IPS DF 4.7 (cell line): ENCODE measurements around the gene NMNAT2.

Source experiments
- DNase-seq: peaks from one replicate; pipeline ENCODE4 v3.0.0-alpha.2; 2013; ENCODE audit warnings: low spot score; ENCODE audit errors: extremely low read depth

NMNAT2 gene

DNA sequence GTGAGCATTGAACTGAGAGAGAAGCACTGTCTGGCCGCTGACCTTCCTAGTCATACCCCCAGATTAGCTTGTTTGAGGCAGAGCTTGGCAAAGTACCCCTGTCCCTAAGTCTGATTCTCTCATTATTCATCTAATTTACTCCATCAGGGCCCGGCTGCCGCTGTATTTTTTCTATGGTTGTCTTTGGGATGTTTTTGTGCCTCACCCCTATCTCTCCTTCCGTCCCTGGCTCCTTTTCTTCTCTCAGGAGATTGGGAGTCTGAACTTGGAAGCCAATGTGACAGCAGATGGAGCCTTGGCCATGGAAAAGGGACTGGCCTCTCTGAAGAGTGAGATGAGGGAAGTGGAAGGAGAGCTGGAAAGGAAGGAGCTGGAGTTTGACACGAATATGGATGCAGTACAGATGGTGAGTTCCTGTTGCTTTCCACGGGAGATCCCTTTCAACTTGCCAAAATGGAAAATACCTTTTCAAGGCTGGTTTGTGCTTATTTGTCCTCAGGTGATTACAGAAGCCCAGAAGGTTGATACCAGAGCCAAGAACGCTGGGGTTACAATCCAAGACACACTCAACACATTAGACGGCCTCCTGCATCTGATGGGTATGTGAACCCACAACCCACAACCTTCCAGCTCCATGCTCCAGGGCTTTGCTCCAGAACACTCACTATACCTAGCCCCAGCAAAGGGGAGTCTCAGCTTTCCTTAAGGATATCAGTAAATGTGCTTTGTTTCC, 178.2 kb downstream of the NMNAT2 start:
- no peak for DNase-seq

DNA sequence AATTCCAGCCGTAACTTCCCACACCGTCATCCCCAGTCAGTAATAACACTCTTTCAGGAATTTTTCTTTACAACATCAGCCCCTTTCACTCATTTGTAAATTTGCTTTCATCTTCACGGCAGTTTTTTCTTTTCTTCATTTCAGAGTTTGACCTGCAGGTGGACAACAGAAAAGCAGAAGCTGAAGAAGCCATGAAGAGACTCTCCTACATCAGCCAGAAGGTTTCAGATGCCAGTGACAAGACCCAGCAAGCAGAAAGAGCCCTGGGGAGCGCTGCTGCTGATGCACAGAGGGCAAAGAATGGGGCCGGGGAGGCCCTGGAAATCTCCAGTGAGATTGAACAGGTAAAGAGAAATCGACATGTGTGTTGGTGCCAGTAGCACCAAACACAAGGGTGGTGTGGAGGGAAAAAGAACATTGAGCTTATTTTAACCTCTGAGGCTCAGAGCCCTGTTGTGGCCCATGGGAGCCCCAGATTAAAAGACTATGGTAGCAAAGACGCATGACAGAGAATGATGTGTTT, 178.9 kb downstream of the NMNAT2 start:
- no peak for DNase-seq

DNA sequence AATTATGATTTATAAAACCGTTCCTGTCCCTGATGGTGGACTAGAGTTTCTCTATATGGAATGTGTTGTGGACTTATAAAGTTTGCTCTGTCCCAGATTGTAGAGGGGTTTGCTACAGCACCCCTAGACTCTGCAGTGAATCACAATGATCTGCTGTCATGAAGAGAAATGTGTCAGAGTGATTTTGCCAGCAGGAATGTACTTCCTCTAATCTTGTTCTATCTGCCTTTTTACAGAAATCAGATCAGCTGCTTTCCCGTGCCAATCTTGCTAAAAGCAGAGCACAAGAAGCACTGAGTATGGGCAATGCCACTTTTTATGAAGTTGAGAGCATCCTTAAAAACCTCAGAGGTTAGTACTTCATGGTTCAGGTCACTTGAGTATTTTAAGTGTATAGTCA, 180.1 kb downstream of the NMNAT2 start:
- no peak for DNase-seq

DNA sequence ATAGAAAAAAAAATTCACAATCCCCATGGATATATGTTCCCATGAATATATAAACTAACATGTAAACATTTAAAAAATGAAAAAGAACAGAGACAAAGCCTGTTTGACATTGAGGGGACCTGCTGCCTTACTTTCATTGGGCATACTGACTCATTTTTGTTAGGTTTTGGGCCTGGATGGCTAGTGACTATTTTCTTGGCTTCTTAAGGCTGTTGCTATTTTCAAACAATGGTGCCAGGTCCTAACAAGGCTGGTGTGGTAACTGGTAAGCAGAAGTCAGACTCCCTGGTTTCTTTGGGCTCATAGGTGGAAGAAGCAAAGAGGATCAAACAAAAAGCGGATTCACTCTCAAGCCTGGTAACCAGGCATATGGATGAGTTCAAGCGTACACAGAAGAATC, 181.1 kb downstream of the NMNAT2 start:
- DNase-seq = no peak

DNA sequence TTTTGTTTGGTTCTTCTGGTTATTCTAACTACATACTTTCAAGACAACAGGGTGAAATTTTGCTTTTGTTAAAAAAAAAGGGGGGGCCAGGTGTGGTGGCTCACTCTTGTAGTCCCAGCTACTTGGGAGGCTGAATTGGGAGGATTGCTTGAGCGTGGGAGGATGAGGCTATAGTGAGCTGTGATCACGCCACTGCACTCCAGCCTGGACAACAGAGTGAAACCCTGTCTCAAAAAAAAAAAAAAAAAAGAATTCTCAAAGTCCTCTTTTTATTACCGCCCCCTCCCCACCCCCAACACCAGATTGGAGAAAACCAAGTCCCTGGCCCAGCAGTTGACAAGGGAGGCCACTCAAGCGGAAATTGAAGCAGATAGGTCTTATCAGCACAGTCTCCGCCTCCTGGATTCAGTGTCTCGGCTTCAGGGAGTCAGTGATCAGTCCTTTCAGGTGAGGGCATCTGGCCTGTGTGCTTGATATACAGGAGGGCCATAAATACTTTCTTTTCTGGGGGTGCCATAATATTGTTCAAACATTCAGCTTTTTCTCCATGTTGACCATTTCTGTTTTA, 181.9 kb downstream of the NMNAT2 start:
- DNase-seq = no peak

DNA sequence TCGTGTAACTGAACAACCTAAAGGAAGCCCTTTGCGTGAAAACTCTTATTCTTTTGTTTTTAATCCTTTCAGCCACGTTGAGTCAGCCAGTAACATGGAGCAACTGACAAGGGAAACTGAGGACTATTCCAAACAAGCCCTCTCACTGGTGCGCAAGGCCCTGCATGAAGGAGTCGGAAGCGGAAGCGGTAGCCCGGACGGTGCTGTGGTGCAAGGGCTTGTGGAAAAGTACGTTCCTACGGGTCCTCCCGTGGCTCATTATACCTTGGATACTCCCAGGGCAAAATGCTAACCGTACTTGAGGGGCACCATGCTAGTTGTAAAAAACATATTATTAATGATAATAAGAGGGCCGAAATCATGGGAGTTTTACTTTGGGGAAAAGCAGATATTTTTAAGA, 182.7 kb downstream of the NMNAT2 start:
- DNase-seq = no peak

DNA sequence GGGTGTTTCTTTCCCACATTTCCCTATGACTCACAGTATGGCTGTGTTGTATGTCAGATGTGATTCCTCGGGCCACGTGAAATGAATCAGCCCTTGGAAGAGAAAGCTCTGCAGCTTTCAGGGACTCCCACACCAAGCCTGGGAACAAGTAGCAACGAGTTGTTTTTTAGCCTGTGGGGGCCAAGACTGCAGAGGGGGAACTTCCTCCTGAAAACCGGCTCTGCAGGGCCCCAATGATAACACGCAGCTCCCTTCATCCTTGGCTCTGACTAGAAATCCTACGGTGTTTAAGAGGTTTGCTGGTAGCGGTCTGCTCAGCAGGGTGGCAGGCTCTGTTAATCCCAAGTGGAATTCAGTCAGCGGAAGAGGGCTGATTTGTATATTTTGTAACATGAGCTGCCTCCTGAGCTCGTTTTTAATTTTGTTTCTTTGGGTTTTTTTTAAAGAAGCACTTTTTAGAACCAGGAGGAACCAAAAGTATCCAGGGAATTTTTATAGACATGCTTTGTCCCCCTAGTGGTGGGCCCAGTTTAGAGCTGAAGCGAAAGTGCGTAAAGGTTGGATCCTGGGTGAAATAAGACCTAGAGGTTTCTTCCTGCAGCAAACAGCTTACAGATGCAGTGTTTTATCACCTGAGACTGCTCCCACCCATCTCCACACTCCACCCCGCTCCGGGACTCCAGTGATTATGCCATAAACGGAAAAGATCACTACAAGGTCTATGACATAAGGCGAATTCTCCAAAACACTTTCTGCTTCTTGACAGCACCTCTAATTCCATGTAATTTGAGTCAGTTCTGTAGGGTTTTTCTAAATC, 183.3 kb downstream of the NMNAT2 start:
- DNase-seq = peak; percentile 41

DNA sequence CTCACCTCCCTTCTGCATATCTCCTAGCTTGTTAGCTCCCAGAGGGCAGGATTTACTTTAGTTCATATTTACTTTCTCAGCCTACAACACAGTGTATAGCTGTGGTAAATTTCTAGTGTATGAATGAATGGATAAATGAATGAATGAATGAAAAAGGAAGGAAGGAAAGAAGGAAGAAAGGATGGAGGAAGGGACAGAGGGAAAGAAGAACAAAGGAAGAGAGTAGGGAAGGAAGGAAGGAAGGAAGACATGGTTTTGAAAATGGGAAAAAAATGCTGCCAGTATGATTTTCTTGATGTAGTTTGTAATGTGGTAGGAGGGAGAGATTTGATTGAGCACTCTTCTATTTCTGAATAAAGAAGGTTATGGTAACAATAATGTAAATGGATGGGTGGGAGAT, 185.1 kb downstream of the NMNAT2 start:
- DNase-seq = no peak

DNA sequence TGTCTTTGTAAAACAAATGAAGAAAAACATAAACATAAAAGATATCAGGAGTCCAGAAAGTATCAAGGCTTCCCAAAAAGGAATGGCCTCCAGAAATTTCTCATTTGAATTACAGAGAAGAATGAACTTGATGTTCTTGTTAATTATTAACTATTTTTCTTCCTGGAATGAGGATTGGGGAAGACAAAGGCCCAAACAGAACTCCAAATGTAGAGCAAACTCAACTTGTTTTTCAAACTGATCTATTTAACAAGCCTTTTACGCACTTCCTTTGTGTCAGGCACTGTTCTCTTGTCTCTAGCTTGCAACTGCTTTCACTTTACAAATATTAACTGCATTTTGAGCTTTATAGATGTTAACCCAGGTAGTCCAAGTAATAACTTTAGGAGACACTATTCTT, 186.6 kb downstream of the NMNAT2 start:
- no peak for DNase-seq

DNA sequence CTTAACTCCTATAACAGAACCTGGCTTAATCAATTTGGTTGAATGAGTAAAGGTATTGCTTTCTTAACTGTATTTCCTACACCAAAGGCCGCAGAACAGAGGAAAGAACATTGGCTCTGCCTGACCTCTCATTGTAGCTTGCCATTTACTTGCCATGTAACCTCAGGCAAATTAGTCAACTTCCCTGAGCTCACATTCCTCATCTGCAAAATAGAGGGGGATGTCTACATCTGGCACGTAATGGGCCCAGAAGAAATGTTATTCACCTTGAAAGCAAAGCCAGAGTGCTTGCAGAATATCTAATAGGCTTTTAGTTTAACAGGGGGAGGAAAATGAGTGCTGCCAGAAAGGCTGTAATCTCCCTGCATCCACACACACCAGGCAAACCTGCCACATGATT, 187.8 kb downstream of the NMNAT2 start:
- DNase-seq = no peak

DNA sequence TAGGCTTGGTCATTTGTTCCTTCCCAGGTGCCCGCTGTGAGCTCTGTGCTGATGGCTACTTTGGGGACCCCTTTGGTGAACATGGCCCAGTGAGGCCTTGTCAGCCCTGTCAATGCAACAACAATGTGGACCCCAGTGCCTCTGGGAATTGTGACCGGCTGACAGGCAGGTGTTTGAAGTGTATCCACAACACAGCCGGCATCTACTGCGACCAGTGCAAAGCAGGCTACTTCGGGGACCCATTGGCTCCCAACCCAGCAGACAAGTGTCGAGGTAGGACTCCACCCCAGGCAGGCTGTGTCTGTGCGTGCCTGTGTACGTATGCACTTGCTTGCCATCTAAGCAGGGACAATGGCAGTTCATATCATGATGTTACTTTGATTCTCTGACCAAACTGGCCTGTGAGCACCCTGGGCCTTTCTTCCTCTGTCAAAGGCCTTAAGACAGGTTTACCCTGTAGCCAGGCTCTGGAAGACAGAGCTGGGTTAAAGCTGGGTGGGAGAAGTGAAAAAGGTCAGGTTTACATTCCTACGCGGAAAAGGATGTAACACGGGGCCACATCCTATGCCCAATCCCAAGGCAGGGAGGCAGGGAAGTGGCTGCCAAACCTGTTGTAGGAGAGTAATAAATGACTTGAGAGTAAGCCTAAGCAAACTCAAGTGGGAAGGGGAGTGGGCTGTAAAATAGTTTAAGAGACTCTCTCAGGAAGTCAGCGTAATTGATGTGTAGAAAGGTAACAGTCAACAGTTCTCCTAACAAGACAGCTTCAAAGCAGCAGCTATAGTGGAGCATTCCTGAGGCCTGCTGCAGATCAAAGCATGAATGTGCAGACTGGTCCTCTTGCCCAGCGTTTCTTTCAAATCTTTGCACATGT, 189.6 kb downstream of the NMNAT2 start:
- no peak for DNase-seq

DNA sequence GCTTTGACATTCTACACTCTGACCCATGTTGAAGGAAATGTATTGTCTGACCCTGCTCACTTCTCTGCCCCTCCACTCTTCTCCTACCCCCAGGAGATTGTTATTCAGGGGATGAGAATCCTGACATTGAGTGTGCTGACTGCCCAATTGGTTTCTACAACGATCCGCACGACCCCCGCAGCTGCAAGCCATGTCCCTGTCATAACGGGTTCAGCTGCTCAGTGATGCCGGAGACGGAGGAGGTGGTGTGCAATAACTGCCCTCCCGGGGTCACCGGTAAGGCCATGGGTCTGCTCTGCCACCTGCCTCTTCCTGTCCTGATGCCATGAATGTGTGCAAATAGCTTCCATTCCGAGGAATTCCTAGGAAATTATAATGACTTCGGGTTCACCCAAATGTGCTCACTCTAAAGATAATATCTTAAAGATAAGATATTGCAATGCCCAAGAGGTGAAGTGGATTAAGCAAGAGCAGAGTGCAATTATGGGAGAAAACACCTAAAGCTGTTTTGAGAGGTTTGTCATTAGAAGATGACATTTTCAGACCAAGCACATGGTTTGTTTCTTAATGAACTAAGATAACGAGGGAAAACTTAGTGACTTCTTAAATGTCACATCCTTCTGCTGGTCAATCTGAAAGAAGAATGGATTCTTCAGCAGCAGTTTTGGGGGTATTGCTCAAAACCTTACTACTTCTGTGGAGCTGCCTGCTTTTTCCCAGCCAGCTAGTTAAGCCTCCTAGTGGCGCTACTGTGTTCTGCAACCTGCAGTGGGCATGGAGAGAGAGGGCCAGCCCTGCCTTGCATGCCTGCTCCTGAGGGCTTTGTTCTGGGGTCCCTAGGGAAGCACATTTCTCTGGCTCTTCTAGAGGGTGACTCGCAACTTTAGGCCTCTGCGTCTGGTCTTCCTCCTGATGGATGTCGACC, 190.5 kb downstream of the NMNAT2 start:
- no peak for DNase-seq

DNA sequence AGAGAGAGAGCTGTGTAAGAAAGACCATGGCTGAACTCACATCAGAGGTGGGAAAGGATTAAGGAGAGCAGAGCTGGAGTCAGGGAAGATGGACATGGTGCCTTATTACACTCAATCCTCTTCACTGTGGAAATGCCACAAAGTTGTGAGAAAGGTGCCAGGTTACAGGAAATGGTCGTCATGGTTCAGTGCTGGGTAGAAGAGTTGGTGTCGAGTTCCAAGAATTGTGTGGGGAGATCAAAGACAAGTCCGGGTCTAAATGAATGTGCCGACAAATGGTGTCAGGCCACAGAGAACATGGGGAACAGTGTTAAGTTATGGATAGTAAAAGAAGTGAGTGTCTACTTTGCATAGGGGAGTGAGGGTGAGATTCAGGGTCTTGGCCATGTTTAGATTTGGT, 191.2 kb downstream of the NMNAT2 start:
- no peak for DNase-seq

DNA sequence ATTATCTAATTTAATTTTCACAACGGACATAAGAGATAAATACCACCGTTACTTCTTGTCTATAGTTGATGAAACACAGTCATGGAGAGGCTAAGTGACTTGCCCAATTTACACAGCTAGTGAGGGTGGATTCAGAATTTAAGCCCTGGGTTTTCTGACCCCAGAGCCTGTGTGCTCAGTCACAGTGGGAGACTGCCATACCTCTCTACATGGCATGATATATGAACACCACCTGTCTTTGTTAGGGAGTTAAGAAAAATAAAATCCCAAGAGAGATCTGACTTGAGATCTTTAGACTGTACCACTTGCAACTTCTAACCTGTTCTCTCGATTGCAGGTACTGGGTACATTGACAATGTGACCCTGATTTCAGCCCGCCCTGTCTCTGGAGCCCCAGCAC, 191.8 kb downstream of the NMNAT2 start:
- DNase-seq = no peak

DNA sequence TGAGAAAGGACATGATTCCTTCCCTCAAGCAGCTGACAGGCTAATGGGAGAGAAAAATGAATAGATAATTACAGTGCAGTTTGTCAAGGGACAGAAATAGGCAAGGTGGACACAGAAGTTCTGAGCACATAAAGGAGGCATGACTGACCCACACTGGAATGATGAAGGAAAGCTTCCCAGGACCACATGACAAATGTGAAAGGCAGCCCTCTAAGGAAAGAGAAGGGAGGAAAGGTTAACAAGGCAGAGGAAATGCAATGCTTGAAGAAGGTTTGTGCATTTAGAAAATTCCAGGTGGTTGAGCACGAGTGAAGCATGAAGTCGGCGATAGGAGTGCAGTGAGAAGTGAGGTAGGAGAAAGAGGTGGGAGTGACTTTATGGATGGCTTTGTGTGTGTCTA, 194.7 kb downstream of the NMNAT2 start:
- no peak for DNase-seq

DNA sequence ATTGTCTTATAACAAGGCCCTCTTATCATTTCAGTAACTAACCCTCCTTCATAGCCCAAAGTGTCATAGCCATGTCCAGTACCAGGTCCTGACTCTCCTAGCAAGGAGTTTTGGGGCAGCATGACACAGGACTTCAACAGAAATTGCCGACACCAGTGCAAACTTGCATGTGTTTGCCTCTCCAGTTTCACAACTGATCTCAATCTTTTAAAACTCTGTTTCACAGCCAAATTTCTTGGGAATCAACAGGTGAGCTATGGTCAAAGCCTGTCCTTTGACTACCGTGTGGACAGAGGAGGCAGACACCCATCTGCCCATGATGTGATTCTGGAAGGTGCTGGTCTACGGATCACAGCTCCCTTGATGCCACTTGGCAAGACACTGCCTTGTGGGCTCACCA, 195.3 kb downstream of the NMNAT2 start:
- DNase-seq = no peak

DNA sequence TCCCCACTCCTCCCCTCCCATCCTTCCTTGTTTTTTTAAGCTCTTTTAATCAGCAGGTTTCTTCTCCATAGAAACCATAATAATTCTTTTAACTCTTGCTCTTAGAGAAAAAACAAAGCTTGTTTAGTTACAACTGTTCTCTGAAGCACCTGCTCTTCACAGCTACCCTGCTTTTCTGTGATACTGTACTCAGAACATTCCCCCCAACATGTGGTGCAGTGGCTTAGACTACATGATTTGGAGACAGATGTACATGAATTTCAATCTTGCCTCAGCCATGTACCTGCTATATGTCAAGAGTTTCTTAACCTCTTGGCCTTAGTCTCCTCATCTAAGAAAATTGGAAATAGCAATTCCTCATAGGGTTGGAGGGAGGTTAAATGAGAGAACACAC, 198.6 kb downstream of the NMNAT2 start:
- DNase-seq = no peak

DNA sequence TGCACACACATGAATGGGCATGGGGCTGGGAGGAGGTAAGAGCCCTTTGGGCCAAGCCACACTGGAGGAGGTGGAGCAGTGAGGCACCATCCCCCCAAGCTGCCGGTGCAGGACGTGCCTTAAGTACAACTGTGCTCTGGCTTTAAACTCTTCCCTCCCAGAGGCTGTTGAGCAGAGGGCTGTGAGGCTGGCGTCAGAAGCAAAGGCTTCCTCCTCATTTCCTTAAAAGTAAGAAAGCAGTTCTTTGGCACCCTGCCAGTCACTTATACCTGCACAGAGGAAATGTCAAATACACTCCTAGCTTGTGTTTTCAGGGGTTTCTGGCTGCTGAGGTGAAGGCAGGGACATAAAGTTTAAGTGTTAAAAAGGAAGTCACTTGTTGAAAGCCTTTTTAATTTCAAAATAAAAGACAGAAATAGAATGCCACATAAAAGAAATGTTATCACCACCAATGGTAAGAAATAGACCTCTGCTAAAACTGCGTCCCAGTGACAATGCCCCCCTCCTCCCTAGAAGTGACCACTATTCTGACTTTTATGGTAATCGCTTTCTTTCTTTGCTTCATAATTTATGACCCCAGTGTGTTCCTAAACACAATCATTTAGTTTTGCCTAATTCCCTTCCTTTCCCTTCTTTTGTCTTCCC, 199.1 kb downstream of the NMNAT2 start:
- DNase-seq = no peak

DNA sequence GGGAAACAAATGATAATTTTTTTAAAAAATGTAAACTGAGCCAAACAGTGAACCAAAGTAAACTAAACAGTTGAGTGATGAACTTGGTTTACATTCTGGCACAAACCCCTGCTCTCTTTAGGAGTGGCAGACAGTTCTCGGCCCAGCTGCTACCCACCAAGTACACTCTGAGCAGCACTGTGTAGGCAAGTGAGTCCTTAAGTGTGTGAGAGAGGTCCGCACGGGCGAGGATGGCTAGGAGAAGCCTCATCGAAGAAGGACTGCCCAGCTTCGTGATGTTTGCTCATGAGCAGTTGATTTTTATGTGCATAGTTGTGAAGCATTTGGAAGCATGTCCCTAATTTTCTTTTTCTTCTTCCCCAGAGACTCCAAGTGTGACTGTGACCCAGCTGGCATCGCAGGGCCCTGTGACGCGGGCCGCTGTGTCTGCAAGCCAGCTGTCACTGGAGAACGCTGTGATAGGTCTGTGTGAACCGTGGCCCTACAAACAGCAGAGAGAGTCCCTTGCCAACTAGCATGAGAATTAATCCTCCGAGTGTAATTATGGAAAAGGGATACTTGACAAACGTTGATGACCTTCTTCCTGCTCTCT, 200.1 kb downstream of the NMNAT2 start:
- DNase-seq = no peak
